Nephron (organoid): ENCODE data around the gene ISM2.
"Not testable (repeated sequence)": the region's sequence is repeated elsewhere in the genome, so short reads cannot be mapped to it uniquely, and the experiment has no call there.

Experiments
- H3K27ac Mint-ChIP-seq, 3 experiments: 2 replicates each; pipeline ENCODE4 v1.8.0; 2020; ENCODE audit warnings: mixed read lengths in 3 of 3, mild to moderate bottlenecking in 2 of 3, moderate library complexity in 1 of 3
- H3K27me3 Mint-ChIP-seq: 2 replicates; pipeline ENCODE4 v1.8.0; 2021; ENCODE audit warnings: low read depth, mild to moderate bottlenecking, moderate library complexity, mixed read lengths
- H3K36me3 Mint-ChIP-seq: 2 replicates; pipeline ENCODE4 v1.8.0; 2020; ENCODE audit warnings: low read depth, mixed read lengths
- H3K4me1 Mint-ChIP-seq: 2 replicates; pipeline ENCODE4 v1.8.0; 2020; ENCODE audit warnings: mixed read lengths
- H3K4me3 Mint-ChIP-seq, 3 experiments: 2 replicates each; pipeline ENCODE4 v1.8.0; 2020; ENCODE audit warnings: mild to moderate bottlenecking in 3 of 3, mixed read lengths in 3 of 3, moderate library complexity in 2 of 3
- H3K9me3 Mint-ChIP-seq: 2 replicates; pipeline ENCODE4 v1.8.0; 2020; ENCODE audit warnings: mixed read lengths
- CTCF ChIP-seq, 3 experiments: fragments of 200-600 bp; sonication (generic); IDR thresholded peaks; one replicate each; pipeline ENCODE4 v1.5.0; 2021; ENCODE audit warnings: antibody characterized with exemption in 3 of 3; ENCODE audit not compliant: unreplicated experiment in 3 of 3

The ISM2 gene

DNA sequence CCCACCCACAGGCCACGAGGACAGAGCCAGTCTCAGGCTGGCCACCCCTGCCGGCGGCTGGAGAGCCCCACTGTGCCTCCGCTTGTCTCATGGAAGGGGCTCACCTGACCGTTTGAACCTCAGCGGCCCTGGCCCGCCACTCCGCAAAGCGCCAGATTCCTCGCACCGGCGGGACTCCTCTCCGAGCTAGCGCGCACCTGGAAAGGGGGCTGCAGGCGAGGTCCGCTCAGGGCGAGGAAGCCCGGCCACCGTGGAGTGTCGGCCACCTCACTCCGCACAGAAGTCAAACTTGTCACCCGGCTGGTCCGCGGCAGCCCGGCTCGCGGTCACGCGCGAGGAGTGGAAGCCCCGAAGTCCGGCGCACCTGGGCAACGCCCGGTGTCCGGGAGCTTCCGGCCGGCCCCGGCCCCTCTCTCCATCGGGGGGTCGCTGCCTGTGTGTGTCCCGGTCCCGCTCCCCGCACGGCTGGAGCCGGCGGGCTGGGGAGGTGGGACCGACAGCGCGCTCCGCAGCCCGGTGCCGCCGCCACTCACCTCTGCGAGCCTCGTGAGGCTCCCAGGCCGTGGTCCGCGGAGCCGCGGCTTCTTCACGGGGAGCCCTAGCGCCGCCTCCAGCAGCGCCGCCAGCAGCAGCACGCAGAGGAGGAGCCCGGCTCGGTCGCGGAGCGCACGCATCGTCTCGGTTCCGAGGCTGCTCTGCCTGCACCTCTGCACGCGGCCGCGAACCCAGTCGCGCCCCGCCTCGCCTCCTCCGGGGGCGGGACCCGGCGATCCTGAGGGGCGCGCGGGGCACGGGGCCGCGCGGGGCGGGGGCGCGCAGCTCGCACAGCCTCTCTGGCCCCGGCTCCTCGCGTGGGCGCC is at the start of gene ISM2:
Gene ISM2 (minus strand): TSS at position 697 of the 860 bp plus-strand sequence. CDS start 23 bp downstream, at position 674.
- Mint-ChIP-seq H3K4me3 (peak within 1 kb of the TSS; percentile 76 to 83 (median 83)), H3K27me3 (peaks cover 50% of the 10 kb centered on the region)

DNA sequence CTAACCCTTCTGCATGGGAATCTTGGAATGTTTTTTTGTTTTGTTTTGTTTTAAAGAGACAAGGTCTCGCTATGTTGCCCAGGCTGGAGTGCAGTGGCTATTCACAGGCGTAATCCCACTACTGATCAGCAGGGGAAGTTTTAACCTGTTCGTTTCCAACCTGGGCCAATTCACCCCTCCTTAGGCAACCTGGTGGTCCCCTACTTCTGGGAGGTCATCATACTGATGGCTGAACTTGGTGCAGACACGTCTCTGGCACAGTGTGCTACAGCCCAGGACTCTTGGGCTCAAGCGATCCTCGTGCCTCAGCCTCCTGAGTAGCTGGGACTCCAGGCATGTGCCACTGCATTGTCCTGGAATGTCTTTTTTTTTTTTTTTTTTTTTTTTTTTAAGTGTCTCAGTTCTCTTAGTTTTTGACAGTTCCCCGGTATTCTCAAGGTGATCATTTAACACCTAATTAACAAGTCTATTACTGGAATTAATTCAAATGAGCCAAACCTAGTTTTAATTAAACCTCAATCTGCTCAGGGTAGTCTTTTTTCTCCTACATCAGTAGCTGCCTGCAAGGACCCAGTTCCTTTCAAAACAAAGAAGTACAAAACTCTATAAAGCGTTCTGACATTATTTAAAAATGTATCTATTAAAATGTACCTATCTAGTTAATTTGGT is 49.0 kb upstream of the ISM2 start:
- Mint-ChIP-seq H3K9me3 (no peaks in the 10 kb centered on the region), H3K27me3 (peaks cover 4% of the 10 kb centered on the region), H3K4me1 (peaks cover 2% of the 10 kb centered on the region), H3K4me3 (no peak overlapping the region), H3K36me3 (peaks cover 46% of the 10 kb centered on the region), H3K27ac (no peak overlapping the region)
- no peak for TF ChIP-seq CTCF (IDR thresholded peaks at IDR 0.05; ENCODE audit: unreplicated experiment in 3 of 3)

More for the DNA sequence above, at the start of gene ISM2:
- no peaks in the 10 kb centered on the region for H3K4me1 Mint-ChIP-seq
- TF ChIP-seq CTCF (IDR thresholded peaks at IDR 0.05; ENCODE audit: unreplicated experiment in 3 of 3) = no peak
- H3K27ac Mint-ChIP-seq = no peak within 1 kb of the TSS
- peaks cover 3% of the 10 kb centered on the region for H3K9me3 Mint-ChIP-seq
- peaks cover 3% of the 10 kb centered on the region for H3K36me3 Mint-ChIP-seq

DNA sequence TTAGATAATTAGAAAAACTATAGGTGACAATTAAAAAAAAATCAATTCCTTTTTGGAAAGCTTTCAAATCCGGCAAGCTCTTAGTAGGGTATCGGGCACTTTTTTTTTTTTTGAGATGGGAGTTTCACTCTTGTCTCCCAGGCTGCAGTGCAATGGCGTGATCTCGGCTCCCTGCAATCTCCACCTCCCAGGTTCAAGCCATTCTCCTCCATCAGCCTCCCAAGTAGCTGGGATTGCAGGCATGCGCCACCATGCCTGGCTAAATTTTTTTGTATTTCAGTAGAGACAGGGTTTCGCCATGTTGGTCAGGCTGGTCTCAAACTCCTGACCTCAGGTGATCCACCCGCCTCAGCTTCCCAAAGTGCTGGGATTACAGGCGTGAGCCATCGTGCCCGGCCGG is 46.6 kb upstream of the ISM2 start:
- peaks cover 36% of the 10 kb centered on the region for H3K36me3 Mint-ChIP-seq
- not testable (repeated sequence) for H3K4me3 Mint-ChIP-seq, H3K27ac Mint-ChIP-seq, H3K27me3 Mint-ChIP-seq, H3K9me3 Mint-ChIP-seq
- H3K4me1 Mint-ChIP-seq = peaks cover 12% of the 10 kb centered on the region

- no peak overlapping the region for H3K27ac Mint-ChIP-seq
- H3K9me3 Mint-ChIP-seq = no peaks in the 10 kb centered on the region
- no peak overlapping the region for H3K4me3 Mint-ChIP-seq
- TF ChIP-seq CTCF (IDR thresholded peaks at IDR 0.05; ENCODE audit: unreplicated experiment in 3 of 3) = no peak
- H3K4me1 Mint-ChIP-seq = peaks cover 12% of the 10 kb centered on the region
- H3K27me3 Mint-ChIP-seq = peaks cover 4% of the 10 kb centered on the region
- peaks cover 30% of the 10 kb centered on the region for H3K36me3 Mint-ChIP-seq
These were observed 46.0 kb upstream of the ISM2 start for GRCh38 chr14:77544571-77544970.

DNA sequence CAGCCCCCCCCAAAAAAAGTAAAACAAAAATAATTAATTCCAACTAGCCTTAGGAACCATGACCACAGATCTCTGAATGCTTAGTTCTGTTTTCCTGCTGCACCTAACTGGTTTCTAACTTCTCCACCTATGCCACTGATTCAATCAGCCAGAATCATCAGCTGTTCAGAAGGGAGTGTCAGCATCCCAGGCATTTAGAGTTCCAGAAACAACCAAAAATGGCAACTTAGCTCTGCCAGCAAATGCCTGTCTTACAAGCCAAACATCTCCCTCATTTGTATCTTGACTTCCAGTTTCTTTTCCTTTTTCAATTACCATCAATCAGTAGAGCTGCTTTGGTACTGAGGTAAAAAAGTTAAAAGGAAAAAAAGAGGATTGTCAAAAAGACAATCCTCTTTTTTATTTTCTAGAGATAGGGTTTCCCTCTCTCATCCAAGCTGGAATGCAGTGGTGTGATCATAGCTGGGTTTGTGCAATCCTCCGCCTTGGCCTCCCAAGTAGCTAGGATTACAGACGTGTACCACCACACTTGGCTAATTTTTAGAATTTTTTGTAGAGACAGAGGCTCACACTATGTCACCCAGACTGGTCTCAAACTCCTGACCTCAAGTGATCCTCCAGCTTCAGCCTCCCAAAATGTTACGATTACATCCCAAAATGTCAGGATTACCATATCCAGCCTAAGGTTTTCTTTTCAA is 45.2 kb upstream of the ISM2 start:
- Mint-ChIP-seq H3K4me1 (peaks cover 12% of the 10 kb centered on the region), H3K9me3 (no peaks in the 10 kb centered on the region), H3K27ac (peak overlapping the region in 2 of 3 experiments; percentile 80 to 84), H3K4me3 (no peak overlapping the region), H3K36me3 (peaks cover 28% of the 10 kb centered on the region), H3K27me3 (peaks cover 4% of the 10 kb centered on the region)
- no peak for TF ChIP-seq CTCF (IDR thresholded peaks at IDR 0.05; ENCODE audit: unreplicated experiment in 3 of 3)

DNA sequence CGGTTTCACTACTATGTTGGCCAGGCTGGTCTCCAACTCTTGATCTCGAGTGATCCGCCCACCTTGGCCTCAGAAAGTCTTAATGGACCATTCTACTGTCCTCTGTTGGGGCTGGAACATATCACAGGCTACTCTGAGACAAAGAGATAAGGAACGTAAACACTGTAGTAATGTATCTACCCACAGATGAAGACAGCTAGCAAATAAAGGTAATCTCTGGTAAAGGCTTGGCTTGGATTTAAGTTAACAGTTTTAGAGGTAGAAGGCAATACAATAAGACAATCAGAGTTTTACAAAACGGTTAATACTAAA is 44.6 kb upstream of the ISM2 start:
- Mint-ChIP-seq H3K4me1 (peaks cover 12% of the 10 kb centered on the region), H3K9me3 (no peaks in the 10 kb centered on the region), H3K27me3 (peaks cover 4% of the 10 kb centered on the region), H3K27ac (peak overlapping the region; percentile 80 to 89 (median 84)), H3K36me3 (peaks cover 22% of the 10 kb centered on the region), H3K4me3 (no peak overlapping the region)
- no peak for TF ChIP-seq CTCF (IDR thresholded peaks at IDR 0.05; ENCODE audit: unreplicated experiment in 3 of 3)
